Tibial nerve (tissue), 3 donors: Measurements from ENCODE around the gene TMEM128.

ENCODE experiments used
- CTCF ChIP-seq, 5 experiments: fragments of 200-600 bp in 3 of 5; fragments of 450-650 bp in 2 of 5; sonication (generic) in 3 of 5; IDR thresholded peaks; one replicate each; pipeline ENCODE4 v1.5.1; 2016 to 2019; ENCODE audit warnings: antibody characterized with exemption in 5 of 5, mild to moderate bottlenecking in 3 of 5, moderate library complexity in 2 of 5
- POLR2A ChIP-seq, 2 donors: fragments of 450-650 bp; IDR thresholded peaks; one replicate each; pipeline ENCODE4 v1.6.1; 2017; ENCODE audit warnings: antibody characterized with exemption in 2 of 2, mild to moderate bottlenecking in 2 of 2, moderate library complexity in 2 of 2

GRCh38 chr4:4254199-4254598 lies 6.2 kb upstream of the TMEM128 start:
- TF ChIP-seq POLR2A (IDR thresholded peaks at IDR 0.05) (no peak), CTCF (IDR thresholded peaks at IDR 0.05) (no peak)
